ENCODE data around the gene CASQ2.
"Not testable (repeated sequence)": the region's sequence is repeated elsewhere in the genome, so short reads cannot be mapped to it uniquely, and the experiment has no call there.

Gene CASQ2

DNA sequence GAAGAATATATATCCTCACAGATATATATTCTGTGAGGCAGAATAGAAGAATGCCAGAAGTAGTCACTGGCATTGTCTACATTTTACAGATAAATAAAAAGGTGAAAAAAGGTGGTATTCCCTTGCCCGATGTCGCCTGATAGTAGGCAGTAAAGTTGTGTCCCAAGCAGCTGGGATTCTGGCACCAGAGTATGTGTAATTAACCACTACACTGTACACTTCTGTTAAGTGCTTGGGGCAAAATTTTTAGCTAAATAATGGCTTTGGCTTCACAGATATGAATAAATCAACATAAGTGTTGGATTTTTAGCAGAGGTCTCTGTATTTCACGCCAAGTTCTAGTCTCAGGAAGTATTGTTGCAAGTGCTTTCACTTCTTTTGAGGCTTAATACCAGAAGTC lies 13.3 kb upstream of the CASQ2 start:
- DNase-seq (ENCODE audit: extremely low spot score, insufficient read length, low read depth) (no peak), FAIRE-seq (no peak)

DNA sequence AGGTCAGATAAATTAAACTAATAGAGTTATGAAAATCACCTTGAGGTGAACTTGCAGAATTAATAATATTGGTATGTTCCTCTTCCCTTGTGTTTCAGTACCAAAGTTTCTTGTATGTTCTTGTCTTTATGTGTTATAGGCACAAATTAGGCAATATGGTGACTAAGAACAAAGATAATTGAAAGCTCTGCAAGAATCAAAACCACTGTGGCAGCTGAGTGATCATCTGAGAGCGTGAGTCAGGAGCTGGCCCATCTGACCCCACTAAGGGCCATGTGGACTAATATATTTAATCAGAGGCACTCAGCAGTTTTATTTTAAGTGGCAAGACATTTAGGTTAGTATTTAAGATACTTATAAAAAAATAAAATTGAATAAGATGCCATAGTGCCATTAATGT lies 12.8 kb upstream of the CASQ2 start:
- FAIRE-seq (no peak), DNase-seq (ENCODE audit: extremely low spot score, insufficient read length, low read depth) (no peak)

DNA sequence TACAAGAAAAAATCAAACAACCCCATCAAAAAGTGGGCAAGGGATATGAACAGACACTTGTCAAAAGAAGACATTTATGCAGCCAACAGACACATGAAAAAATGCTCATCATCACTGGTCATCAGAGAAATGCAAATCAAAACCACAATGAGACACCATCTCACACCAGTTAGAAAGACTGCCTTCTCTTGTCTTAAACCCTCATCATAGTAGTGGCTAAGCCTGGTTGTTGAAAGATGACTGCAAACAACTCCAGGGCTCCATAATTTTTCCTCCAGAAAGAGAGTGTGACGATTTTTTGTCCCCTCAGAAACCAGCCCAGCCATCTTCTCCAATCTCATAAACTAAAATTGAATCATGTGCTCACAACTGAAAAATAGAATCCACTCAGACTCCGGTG lies 12.1 kb upstream of the CASQ2 start:
- not testable (repeated sequence) for FAIRE-seq; DNase-seq (ENCODE audit: extremely low spot score, insufficient read length, low read depth)

DNA sequence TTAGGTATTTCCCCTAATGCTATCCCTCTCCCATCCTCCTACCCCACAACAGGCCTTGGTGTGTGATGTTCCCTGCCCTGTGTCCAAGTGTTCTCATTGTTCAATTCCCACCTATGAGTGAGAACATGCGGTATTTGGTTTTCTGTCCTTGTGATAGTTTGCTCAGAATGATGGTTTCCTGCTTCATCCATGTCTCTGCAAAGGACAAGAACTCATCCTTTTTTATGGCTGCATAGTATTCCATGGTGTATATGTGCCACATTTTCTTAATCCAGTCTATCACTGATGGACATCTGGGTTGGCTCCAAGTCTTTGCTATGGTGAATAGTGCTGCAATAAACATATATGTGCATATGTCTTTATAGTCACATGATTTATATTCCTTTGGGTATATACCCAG lies 10.6 kb upstream of the CASQ2 start:
- not testable (repeated sequence) for DNase-seq (ENCODE audit: extremely low spot score, insufficient read length, low read depth); FAIRE-seq

DNA sequence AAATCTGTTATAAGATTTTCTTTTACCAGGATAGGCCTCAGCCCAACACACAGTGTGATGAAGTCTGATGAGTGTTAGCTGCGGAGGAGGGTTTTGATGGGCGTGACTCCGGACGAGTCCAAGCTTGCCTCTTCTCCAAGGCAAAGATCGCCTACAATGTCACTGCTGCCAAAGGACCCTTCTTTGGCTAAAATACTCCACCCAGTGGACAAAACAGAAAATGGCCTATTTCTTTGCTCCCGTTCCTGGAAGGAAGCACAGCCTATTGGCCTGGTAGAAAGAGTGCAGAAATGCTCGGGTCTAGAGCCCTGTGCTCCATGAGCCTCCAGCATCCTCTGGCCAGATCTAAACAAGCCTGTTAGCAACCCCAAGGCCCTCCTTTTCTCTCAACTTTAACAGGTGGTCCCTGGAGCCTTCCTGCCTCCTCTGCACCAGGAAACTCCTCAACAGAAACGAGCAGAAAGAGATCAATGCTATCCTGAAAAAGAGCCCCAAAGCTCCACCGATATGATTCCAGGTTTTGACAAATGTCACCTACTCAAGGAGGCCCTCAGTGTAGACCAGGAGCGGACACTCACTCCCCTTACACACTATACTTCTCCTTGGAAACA lies 3.4 kb upstream of the CASQ2 start:
- FAIRE-seq = peak; percentile 89
- DNase-seq (ENCODE audit: extremely low spot score, insufficient read length, low read depth) = peak; percentile 53

DNA sequence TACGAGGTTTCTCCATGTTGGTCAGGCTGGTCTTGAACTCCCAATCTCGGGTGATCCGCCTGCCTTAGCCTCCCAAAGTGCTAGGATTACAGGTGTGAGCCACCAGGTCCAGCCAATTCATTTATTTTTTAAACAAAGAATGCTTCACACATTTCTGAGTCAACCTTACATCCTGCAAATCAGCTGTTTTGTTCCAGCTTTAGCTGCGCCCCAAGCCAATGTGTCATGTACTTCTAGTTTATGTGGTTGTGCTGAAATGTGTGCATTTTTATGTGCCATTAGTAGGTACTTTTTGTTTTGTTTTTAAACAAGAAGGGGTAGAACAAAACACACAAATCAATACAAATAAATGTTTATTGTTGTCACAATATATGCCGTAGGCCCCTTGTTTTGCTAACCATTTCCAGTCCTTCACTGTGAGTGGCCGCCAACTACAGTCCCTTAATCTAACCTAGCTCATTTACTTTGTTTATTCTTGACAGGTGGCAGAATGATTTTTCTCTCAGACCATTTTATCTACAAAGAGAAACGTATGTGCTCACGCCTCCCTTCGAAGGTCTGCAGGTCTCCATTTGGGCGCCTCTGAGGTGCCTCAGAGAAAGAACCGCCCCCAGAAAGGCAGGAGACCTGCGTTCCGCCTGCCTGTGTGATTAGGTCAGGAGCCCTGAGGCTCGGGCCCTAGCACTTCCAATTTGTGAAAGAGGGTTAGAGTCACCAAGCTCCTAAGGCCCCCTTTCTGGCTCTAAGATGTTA lies 2.8 kb upstream of the CASQ2 start:
- FAIRE-seq = no peak
- DNase-seq (ENCODE audit: extremely low spot score, insufficient read length, low read depth) = no peak

DNA sequence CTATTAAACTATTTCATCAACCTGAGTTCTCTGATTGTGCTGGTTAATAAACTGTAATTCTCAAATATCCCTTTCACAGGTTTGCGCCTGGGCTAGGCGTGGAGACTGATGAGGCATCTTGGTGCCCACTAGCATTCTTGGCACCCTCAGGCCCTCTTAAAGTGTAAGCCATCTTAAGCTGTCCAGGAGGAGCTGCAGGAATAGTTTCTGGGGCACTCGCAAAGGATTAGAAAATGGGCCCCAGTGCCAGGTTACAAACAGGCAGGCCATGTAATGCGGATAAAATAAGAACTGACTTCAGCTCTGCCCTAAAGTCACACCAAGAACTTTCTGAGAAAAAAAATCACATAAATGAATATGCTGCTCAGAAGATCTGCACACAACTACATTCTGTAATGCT lies 1.1 kb downstream of the CASQ2 start:
- FAIRE-seq = no peak
- no peak for DNase-seq (ENCODE audit: extremely low spot score, insufficient read length, low read depth)

DNA sequence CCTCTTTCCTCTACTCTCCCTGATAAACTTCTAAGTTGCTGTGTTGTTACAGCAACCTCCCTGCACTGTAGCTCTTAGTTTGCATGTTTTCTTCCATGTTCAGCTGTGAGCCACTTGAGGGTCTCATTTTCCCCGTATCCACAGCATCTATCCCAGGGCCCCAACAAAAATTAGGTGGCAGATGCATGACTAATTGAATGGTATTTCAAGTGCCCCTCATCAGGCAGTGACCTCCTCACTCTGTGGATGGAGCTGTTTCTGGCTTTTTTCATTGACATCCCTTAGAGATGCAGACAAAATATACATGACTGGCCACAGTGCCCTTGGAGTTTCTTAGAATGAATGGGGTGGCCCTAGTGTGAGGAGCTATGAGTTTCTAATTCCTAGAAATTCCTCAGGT lies 3.4 kb downstream of the CASQ2 start:
- FAIRE-seq = no peak

DNA sequence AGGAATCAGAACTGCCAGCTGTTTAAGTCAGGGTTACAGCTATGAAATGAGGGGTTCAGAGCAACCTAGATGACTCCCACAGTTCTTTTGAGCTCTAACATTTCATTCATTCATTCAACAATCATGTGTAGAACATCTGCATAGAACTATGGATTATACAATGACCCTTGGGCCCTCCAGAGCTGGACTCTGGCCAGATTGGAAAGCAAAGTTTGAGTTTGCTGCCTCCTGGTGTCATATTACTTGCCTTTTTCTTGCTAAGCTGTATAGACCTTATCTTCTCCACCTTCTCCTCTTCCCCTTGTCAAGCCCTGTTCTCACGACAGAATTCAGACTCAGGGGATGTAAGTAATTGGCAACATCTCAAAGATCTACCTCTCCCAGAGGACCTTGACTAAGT lies 4.0 kb downstream of the CASQ2 start:
- peak; percentile 5 for FAIRE-seq
- DNase-seq (ENCODE audit: extremely low spot score, insufficient read length, low read depth) = no peak

More for the DNA sequence above, 3.4 kb downstream of the CASQ2 start:
- DNase-seq (ENCODE audit: extremely low spot score, insufficient read length, low read depth) = no peak

DNA sequence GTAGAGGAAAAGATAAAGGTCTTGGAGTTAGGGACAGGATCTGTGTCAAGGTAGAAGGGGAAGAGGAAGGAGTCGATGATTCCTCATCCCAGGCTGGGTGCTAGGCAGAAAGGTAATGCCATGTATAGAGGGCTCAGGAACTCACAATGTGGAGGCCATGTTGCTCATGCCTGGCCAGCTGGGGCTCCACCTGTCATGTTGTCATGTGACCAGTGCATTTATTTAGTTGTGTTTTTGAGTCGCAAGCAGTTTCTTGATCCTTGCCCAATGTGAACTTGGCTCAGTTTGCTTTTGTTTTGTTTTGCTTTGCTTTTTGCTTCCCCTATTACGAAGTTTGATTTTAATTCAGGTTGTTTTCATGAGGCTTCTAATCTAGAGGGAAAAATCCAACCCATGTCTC lies 5.7 kb downstream of the CASQ2 start:
- FAIRE-seq = no peak
- DNase-seq (ENCODE audit: extremely low spot score, insufficient read length, low read depth) = no peak

DNA sequence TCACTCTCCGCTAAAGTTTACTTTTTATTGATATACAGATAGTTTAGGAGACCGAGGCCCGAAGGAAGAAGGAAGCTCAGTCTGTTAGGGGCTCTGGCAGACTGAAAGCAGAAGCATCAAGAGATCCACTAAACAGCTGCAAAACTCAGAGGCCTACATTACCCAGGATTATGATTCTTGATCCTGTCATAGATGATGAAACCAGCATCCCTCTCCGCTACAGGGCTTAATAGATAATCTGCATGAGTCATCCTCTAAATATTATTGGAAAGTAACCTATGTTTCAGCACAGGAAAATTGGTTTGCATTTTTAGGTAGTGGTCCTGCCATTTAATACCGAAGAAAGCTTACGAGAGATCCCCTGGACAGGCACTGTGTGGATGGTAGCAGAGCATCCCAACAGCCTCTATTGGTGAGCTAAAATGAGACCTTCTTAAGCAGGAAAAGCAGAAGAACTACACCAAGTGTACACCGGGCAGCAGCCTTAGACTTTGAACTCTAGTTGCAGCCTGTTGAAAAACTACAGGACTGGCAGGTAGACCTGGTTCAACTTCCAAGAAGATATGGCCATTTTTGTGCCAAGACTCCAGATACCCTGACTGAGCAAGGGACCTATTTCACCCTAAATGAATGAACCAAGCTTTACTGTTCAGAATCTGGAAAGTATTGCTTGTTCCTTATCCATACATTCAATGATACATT lies 6.8 kb downstream of the CASQ2 start:
- DNase-seq (ENCODE audit: extremely low spot score, insufficient read length, low read depth) (no peak), FAIRE-seq (no peak)

DNA sequence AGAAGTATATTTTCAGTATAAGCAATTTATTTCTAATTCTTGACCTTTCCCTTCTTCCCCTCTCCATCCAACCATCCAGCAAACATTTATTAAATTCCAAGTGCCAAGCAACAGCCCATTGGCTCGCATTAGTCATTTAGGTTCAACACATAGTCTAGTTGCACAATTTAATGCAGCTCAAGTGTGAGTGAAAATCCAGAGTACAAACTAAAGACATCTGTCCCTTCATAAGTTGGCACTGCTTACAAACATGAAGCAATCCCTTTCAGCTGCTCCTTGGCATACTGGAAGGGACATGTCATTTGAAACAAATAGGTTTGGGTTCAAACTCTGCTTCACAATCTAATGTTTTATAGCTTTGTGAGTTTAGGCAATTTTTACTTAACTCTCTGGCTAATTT lies 10.7 kb downstream of the CASQ2 start:
- FAIRE-seq = no peak
- DNase-seq (ENCODE audit: extremely low spot score, insufficient read length, low read depth) = no peak

DNA sequence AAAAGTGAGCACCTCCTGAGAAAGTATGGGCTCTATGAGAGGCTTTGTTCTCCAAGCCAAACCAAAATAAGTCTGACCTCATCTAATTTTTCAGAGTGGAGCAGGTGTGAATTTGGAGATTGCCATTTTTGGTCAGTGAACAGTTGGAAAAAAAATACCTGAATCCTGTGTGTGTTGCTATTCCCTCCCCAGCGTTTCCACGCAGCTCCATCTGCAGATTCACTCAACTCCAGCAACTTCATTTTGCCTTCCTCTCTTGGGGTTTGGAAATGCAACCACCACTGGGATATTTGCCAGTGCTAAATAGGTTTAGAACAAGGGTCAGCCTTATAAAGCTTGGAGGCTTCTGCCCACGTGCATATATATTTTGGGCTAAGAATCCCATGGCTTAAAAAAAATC lies 11.2 kb downstream of the CASQ2 start:
- DNase-seq (ENCODE audit: extremely low spot score, insufficient read length, low read depth) (no peak), FAIRE-seq (no peak)

DNA sequence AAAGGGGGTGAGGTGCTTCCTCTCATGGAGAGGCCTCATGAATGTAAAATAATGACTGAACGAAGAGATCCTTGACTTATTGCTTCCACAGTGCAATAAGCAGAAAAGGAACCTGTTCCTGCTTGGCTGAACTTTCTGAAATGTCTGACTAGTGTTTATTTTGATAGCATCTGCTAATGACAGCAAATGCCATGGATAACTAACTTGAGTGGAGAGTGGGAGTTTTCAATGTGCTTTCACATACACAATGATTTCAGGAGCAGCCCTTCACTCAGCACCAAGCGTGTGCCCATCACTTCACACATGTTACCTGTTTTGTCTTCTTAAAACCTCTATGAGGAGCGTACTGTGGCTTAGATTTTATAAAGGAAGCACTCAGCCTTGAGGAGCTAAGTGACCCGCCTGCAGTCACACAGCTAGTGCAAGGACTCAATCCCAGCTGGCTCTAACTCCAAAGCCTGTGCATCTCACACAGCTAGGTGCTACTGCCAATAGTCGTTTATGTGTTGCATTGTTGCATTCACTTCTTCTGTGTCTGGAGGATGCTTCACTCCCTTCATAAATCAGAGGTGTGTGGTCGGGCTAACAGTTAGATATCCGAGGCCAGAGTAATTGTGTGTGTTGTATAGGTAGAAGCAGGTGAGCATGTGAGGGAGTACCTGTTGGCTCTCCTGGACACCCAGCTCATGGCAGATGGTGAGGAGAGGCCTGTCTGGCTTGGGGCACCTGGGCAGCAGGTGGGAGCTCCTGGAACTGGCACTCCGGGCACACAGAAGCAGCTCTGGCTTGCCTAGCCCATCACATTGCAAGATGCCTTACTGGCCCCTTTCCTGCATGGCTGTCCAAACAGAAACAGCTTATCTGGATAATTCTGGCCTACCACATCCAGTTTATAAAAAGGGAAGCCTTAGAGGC lies 12.8 kb downstream of the CASQ2 start:
- FAIRE-seq = no peak

DNA sequence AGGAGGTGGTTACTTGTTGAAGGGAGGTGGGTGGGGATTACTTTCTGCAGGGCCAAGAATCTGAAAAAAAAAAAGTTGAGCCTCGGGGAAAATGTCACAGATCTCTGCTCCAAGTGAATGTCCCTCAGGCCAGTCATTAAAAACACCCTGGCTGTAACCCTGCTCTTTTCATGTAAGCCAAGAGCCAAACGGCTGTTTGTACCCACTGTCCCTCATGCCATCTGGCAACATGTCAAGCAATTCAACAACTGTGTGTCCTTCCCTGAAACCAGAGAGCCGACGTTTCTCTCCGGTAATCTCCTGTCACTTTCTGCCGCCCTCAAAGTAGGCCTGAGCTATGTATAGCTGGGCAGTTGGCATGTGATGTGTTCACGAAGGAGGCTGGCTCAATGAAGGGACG lies 14.7 kb downstream of the CASQ2 start:
- FAIRE-seq = no peak
- DNase-seq (ENCODE audit: extremely low spot score, insufficient read length, low read depth) = no peak

More for the DNA sequence above, 12.8 kb downstream of the CASQ2 start:
- DNase-seq (ENCODE audit: extremely low spot score, insufficient read length, low read depth) = no peak

DNA sequence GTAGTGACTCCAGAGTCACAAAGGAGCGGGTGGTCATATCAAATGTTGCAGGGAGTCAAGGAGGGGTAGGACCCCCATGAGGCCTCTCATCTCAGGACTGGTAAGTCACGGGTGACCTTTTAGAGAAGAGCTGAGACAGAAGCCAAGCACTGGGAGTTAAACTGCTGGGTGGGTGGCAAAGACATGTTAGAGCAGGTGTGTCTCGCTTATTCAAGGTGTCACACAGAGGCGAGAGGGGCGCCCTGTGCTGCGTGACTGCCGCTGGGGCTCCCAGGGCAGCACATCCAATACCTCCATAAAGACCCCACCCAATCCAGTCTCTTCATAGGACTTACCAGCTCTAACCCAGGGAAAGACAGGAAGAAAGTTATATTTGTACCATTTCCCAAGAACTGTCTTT lies 15.2 kb downstream of the CASQ2 start:
- no peak for DNase-seq (ENCODE audit: extremely low spot score, insufficient read length, low read depth)
- no peak for FAIRE-seq

DNA sequence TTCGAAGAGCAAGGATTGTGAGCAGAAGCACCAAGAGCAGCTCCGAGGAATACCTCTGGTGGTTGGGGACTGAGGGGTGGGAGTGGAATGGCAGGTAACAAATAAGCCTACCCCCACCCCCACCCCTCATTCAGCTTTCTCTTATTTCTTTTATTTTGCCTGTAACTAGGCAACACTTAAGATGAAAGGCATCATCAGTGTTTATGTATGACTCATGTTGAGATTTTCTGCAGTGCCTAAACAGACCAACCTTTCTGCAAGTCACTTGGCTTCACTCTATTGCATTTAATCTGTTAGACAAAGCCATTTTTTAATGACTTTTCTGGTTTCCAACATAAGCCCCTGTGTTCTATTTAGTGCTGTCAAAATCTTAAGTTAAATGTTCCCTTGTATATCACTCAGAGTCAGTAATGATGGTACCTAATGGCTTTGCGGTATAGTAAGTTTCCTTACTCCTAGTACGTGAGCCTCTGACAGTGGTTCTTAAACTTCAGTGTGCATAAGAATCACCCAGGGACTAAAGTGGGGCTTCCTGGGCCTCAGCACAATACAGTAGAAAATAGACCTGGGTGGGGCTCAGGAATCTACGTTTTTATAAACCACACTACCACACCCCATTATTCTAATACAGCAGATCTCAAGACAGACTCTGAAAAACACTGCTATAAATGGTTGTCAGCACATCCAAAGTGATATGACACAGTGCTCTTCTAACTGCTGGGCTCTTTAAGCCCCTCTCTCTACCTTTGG lies 19.9 kb downstream of the CASQ2 start:
- no peak for FAIRE-seq

DNA sequence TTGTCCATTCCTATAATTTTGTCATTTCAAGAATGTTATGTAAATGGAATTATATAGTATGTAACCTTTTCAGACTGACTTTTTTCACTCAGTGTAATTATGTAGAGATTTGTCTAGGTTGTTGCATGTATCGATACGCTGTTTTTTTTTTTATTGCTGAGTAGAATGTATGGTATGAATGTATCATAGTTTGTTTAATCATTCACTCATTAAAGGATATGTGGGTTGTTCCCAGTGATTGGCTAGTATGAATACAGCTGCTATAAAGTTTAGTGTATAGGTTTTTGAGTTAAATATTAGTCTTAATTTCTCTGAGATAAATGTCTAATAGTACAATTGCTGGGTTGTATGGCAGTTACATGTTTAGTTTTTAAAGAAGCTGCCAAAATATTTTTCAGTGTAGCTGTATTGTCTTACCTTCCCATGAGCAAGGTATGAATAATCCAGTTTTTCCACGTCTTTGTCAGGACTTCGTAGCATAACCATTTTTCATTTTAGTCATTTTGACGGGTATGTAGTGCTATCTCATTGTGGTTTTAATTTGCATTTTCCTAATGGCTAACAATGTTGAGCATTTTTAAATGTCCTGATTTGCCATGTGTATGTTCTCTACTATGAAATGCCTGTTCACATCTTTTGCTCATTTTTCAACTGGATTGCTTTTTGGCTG lies 22.4 kb downstream of the CASQ2 start:
- FAIRE-seq = no peak

More for the DNA sequence above, 19.9 kb downstream of the CASQ2 start:
- DNase-seq (ENCODE audit: extremely low spot score, insufficient read length, low read depth) = no peak

DNA sequence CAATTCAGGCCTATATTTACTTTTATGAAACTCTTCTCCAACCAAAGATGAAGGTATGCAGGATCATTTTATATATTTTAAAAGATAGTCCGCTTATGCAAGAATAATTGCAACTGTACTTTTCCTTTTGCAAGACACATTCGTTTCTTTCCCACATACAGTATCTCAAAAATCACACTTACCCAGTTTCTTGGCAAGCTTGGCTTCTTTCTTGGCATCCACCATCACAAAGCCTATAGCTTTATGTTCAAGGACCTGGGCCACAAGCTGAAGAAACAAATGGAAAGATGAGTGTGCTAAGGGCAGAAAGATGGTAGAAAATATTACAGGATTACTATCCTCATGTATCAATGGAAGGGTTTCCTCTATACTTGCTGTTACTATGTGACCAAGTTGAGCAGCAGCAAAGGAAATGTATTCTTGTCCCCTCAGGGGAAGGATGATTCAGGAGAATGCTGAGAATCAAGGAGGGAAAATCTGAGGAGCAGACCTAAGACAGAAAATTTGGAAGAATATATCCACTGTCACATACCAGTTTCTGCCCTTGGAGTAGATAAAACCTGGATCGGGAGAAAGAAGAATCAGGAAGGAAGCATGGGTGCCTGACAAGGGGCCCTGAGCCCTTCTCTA lies 23.8 kb downstream of the CASQ2 start:
- no peak for DNase-seq (ENCODE audit: extremely low spot score, insufficient read length, low read depth)
- no peak for FAIRE-seq

More for the DNA sequence above, 22.4 kb downstream of the CASQ2 start:
- DNase-seq (ENCODE audit: extremely low spot score, insufficient read length, low read depth) = no peak

Data from GM18507 (cell line).